GM23248 (cell line): Measurements from ENCODE around the gene CCDC43. TPM values are rescaled to one million over a fixed set of nuclear protein-coding genes. Genes with fewer than 3 reads are reported as not detected.

Source experiments
- DNase-seq: peaks from one replicate; pipeline ENCODE4 v3.0.0-alpha.2; 2015
- H2AFZ ChIP-seq: fragments of 200-600 bp; sonication (generic); 2 replicates; pipeline ENCODE4 v1.6.1; 2016; ENCODE audit warnings: antibody characterized with exemption
- H3F3A ChIP-seq: fragments of 200-600 bp; sonication (generic); 2 replicates; pipeline ENCODE4 v1.6.1; 2016; ENCODE audit warnings: mild to moderate bottlenecking, antibody characterized with exemption, mixed run types; ENCODE audit not compliant: insufficient read depth
- H3K27ac ChIP-seq: fragments of 200-600 bp; sonication (generic); 2 replicates; pipeline ENCODE4 v1.5.1; 2016; ENCODE audit warnings: mild to moderate bottlenecking
- H3K27me3 ChIP-seq: fragments of 200-600 bp; sonication (generic); replicated peaks from 2 replicates; pipeline ENCODE4 v1.6.1; 2016; ENCODE audit warnings: mild to moderate bottlenecking; ENCODE audit not compliant: insufficient read depth
- H3K36me3 ChIP-seq: fragments of 200-600 bp; sonication (generic); 2 replicates; pipeline ENCODE4 v1.6.1; 2016; ENCODE audit warnings: low read depth, mild to moderate bottlenecking
- H3K4me1 ChIP-seq: fragments of 200-600 bp; sonication (generic); 2 replicates; pipeline ENCODE4 v1.6.1; 2016; ENCODE audit warnings: mild to moderate bottlenecking; ENCODE audit not compliant: insufficient read depth
- H3K4me2 ChIP-seq: fragments of 200-600 bp; sonication (generic); one replicate; pipeline ENCODE4 v1.6.1; 2016; ENCODE audit warnings: mild to moderate bottlenecking; ENCODE audit not compliant: unreplicated experiment
- H3K4me3 ChIP-seq: fragments of 200-600 bp; sonication (generic); 2 replicates; pipeline ENCODE4 v1.5.1; 2016; ENCODE audit warnings: mild to moderate bottlenecking
- H3K79me2 ChIP-seq: fragments of 200-600 bp; sonication (generic); 2 replicates; pipeline ENCODE4 v1.6.1; 2016; ENCODE audit warnings: mild to moderate bottlenecking; ENCODE audit not compliant: insufficient read depth
- H3K9ac ChIP-seq: fragments of 200-600 bp; sonication (generic); 2 replicates; pipeline ENCODE4 v1.6.1; 2016; ENCODE audit warnings: mild to moderate bottlenecking
- H3K9me2 ChIP-seq: fragments of 200-600 bp; sonication (generic); 2 replicates; pipeline ENCODE4 v1.6.1; 2016; ENCODE audit warnings: mixed run types, mild to moderate bottlenecking, moderate library complexity; ENCODE audit not compliant: insufficient read depth
- H3K9me3 ChIP-seq: fragments of 200-600 bp; sonication (generic); one replicate; pipeline ENCODE4 v1.6.1; 2017; ENCODE audit warnings: low read depth
- H4K20me1 ChIP-seq: fragments of 200-600 bp; sonication (generic); 2 replicates; pipeline ENCODE4 v1.6.0; 2016; ENCODE audit not compliant: insufficient read depth
- EZH2 ChIP-seq: fragments of 200-600 bp; sonication (generic); IDR thresholded peaks from 2 replicates; pipeline ENCODE4 v1.6.1; 2018; ENCODE audit warnings: antibody characterized with exemption, mild to moderate bottlenecking; ENCODE audit not compliant: insufficient read depth, poor library complexity, severe bottlenecking
- EZH2phosphoT487 ChIP-seq: fragments of 200-600 bp; sonication (generic); IDR thresholded peaks from 2 replicates; pipeline ENCODE4 v1.6.1; 2018; ENCODE audit warnings: antibody characterized with exemption, moderate library complexity, mild to moderate bottlenecking, low read depth; ENCODE audit not compliant: insufficient read depth
- WGBS, 2 experiments: methylation state at CpG; one replicate each; pipeline ENCODE4 v1.1.6; 2015 to 2017; ENCODE audit warnings: low lambda C conversion rate in 2 of 2, low coverage in 1 of 2; ENCODE audit errors: missing lambda C conversion rate in 2 of 2; 5-methylcytosine and 5-hydroxymethylcytosine counted together
- in situ Hi-C: fragments of 300-500 bp; cut with MboI; formaldehyde crosslinking; loops from 2 replicates; pipeline ENCODE4 v1.15.0; 2020
- polyA plus RNA-seq: library from polyadenylated mRNA; unstranded; fragments of >200 nt; fragmentation: Nextera tagmentation; extraction: Ambion mirVana; gene quantifications from 2 replicates; pipeline ENCODE4 v1.2.1, GENCODE V29; 2016
- total RNA-seq: library from RNA; depleted of rRNA; stranded (reverse); fragments of >200 nt; shearing (Covaris generic); gene quantifications from 2 replicates; pipeline ENCODE4 v1.2.3, GENCODE V29; 2014

The CCDC43 gene
- total and polyA plus RNA-seq, 2 experiments from 2014 or later: 31.0 to 33.7 TPM

DNA sequence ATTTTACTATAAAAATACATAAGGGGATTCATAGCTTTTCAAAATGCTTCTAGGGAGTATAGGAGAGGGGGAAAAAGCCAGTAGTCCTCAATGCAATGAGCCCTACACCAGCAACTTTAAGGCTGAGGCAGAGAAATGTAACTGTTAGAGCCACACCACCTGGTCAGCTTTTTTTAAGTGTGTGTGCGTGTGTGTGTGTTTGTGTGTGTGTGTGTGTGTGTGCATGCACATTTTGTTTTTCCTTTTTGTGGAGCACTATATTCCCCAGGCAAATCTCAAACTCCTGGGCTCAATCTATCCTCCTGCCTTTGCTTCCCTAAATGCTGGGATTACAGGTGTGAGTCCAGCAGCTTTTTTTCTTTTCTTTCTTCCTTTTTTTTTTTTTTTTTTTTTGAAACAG is 35.6 kb downstream of the CCDC43 start:
- Histone ChIP-seq H3K9me2 (no peaks in the 10 kb centered on the region), H3K27ac (no peak overlapping the region), H2AFZ (no peak overlapping the region), H3K79me2 (no peaks in the 10 kb centered on the region), H3K4me2 (no peak overlapping the region), H3K4me1 (no peaks in the 10 kb centered on the region), H4K20me1 (no peaks in the 10 kb centered on the region), H3K27me3 (peaks cover 34% of the 10 kb centered on the region), H3K9me3 (no peaks in the 10 kb centered on the region), H3K4me3 (no peak overlapping the region), H3F3A (no peaks in the 10 kb centered on the region), H3K36me3 (no peaks in the 10 kb centered on the region), H3K9ac (no peak overlapping the region)
- in situ Hi-C loops: no loop called here
- no peak for DNase-seq
- TF ChIP-seq EZH2 (no peak), EZH2phosphoT487 (no peak)
- WGBS, 2 experiments: 94 to 96% methylated on average over 1 of the region's 1 CpG

- Histone ChIP-seq H3K4me3 (no peak overlapping the region), H4K20me1 (no peaks in the 10 kb centered on the region), H3K4me1 (no peaks in the 10 kb centered on the region), H3K79me2 (no peaks in the 10 kb centered on the region), H3K36me3 (no peaks in the 10 kb centered on the region), H3K27me3 (peaks cover 38% of the 10 kb centered on the region), H3K4me2 (no peak overlapping the region), H3K9ac (no peak overlapping the region), H3K9me2 (no peaks in the 10 kb centered on the region), H3F3A (no peaks in the 10 kb centered on the region), H3K27ac (no peak overlapping the region), H3K9me3 (no peaks in the 10 kb centered on the region), H2AFZ (no peak overlapping the region)
- TF ChIP-seq EZH2 (no peak), EZH2phosphoT487 (no peak)
- no peak for DNase-seq
- 87% methylated on average over 3 of the region's 3 CpGs for WGBS, 2 experiments
- in situ Hi-C loops: no loop called here
Observed at GRCh38 chr17:44653384-44653783, 36.2 kb downstream of the CCDC43 start.

GRCh38 chr17:44652727-44653126 is 36.8 kb downstream of the CCDC43 start:
- Histone ChIP-seq H3K79me2 (no peaks in the 10 kb centered on the region), H3F3A (no peaks in the 10 kb centered on the region), H2AFZ (no peak overlapping the region), H3K4me1 (no peaks in the 10 kb centered on the region), H4K20me1 (no peaks in the 10 kb centered on the region), H3K4me3 (no peak overlapping the region), H3K4me2 (no peak overlapping the region), H3K36me3 (no peaks in the 10 kb centered on the region), H3K27me3 (peaks cover 38% of the 10 kb centered on the region), H3K9me3 (no peaks in the 10 kb centered on the region), H3K9ac (no peak overlapping the region), H3K27ac (no peak overlapping the region), H3K9me2 (no peaks in the 10 kb centered on the region)
- TF ChIP-seq EZH2phosphoT487 (no peak), EZH2 (no peak)
- 54 to 57% methylated on average over 8 of the region's 8 CpGs for WGBS, 2 experiments
- in situ Hi-C loops: no loop called here
- no peak for DNase-seq

- Histone ChIP-seq H3K4me1 (no peaks in the 10 kb centered on the region), H3K4me3 (no peak overlapping the region), H3K9ac (no peak overlapping the region), H3K79me2 (no peaks in the 10 kb centered on the region), H4K20me1 (no peaks in the 10 kb centered on the region), H3F3A (no peaks in the 10 kb centered on the region), H3K4me2 (no peak overlapping the region), H3K27me3 (peaks cover 31% of the 10 kb centered on the region), H3K36me3 (no peaks in the 10 kb centered on the region), H2AFZ (no peak overlapping the region), H3K9me3 (no peaks in the 10 kb centered on the region), H3K27ac (no peak overlapping the region), H3K9me2 (no peaks in the 10 kb centered on the region)
- TF ChIP-seq EZH2phosphoT487: no peak
- TF ChIP-seq EZH2: no peak
- in situ Hi-C loops: no loop called here
- no peak for DNase-seq
- 72 to 79% methylated on average over 5 of the region's 5 CpGs for WGBS, 2 experiments
Observed at GRCh38 chr17:44651228-44651627, 38.3 kb downstream of the CCDC43 start.

GRCh38 chr17:44648963-44649362 is 40.6 kb downstream of the CCDC43 start:
- H3K9me2 ChIP-seq: no peaks in the 10 kb centered on the region
- in situ Hi-C loops: loop anchor here (25.0 kb wide), 1 partner anchor 437 kb away; the partner anchor contains the start of gene UBTF
- no peaks in the 10 kb centered on the region for H3K4me1 ChIP-seq
- H3K9me3 ChIP-seq: no peaks in the 10 kb centered on the region
- H2AFZ ChIP-seq: no peak overlapping the region
- no peaks in the 10 kb centered on the region for H4K20me1 ChIP-seq
- no peak for TF ChIP-seq EZH2phosphoT487
- TF ChIP-seq EZH2: no peak
- no peak overlapping the region for H3K27ac ChIP-seq
- H3K36me3 ChIP-seq: no peaks in the 10 kb centered on the region
- no peak overlapping the region for H3K9ac ChIP-seq
- no peak overlapping the region for H3K4me2 ChIP-seq
- H3K4me3 ChIP-seq: no peak overlapping the region
- DNase-seq: no peak
- 49 to 61% methylated on average over 2 of the region's 2 CpGs for WGBS, 2 experiments
- no peaks in the 10 kb centered on the region for H3F3A ChIP-seq
- no peaks in the 10 kb centered on the region for H3K79me2 ChIP-seq
- H3K27me3 ChIP-seq: peaks cover 15% of the 10 kb centered on the region
